KMS-11 (cell line): ENCODE data around the gene RAD18.

ENCODE experiments used
- H2AFZ ChIP-seq: fragments of 200-600 bp; sonication (generic); 2 replicates; pipeline ENCODE4 v1.6.1; 2016; ENCODE audit warnings: antibody characterized with exemption, mixed run types, low read depth
- H3K27ac ChIP-seq: fragments of 200-600 bp; sonication (generic); 2 replicates; pipeline ENCODE4 v1.6.1; 2016; ENCODE audit warnings: mild to moderate bottlenecking, mixed run types
- H3K27me3 ChIP-seq: fragments of 200-600 bp; sonication (generic); 2 replicates; pipeline ENCODE4 v1.6.1; 2017; ENCODE audit warnings: mild to moderate bottlenecking, low read depth, mixed run types, moderate library complexity; ENCODE audit not compliant: insufficient read depth
- H3K36me3 ChIP-seq: fragments of 200-600 bp; sonication (generic); 2 replicates; pipeline ENCODE4 v1.6.1; 2017; ENCODE audit warnings: mild to moderate bottlenecking, mixed run types; ENCODE audit not compliant: insufficient read depth
- H3K4me1 ChIP-seq: fragments of 200-600 bp; sonication (generic); 2 replicates; pipeline ENCODE4 v1.6.1; 2016; ENCODE audit warnings: mild to moderate bottlenecking, low read depth, mixed run types; ENCODE audit not compliant: poor library complexity, severe bottlenecking
- H3K4me2 ChIP-seq: fragments of 200-600 bp; sonication (generic); 2 replicates; pipeline ENCODE4 v1.7.0; 2016; ENCODE audit warnings: mild to moderate bottlenecking, mixed run types
- H3K4me3 ChIP-seq: fragments of 200-600 bp; sonication (generic); IDR thresholded peaks from 2 replicates; pipeline ENCODE4 v1.6.1; 2017; ENCODE audit warnings: low read depth, low read length, mixed read lengths; ENCODE audit not compliant: insufficient read depth
- H3K79me2 ChIP-seq: fragments of 200-600 bp; sonication (generic); 2 replicates; pipeline ENCODE4 v1.6.1; 2016; ENCODE audit warnings: low read depth, mixed run types; ENCODE audit not compliant: insufficient read depth
- H3K9ac ChIP-seq: fragments of 200-600 bp; sonication (generic); 2 replicates; pipeline ENCODE4 v1.6.1; 2016; ENCODE audit warnings: mild to moderate bottlenecking, mixed run types
- H4K20me1 ChIP-seq: fragments of 200-600 bp; sonication (generic); 2 replicates; pipeline ENCODE4 v1.6.1; 2016; ENCODE audit warnings: mild to moderate bottlenecking, mixed run types; ENCODE audit not compliant: insufficient read depth
- TF ChIP-seq, protein P1 (sequence below): fragments of 200-600 bp; sonication (generic); conservative IDR thresholded peaks from 2 replicates; pipeline ENCODE4 v1.6.1; 2017; ENCODE audit warnings: low read depth, mild to moderate bottlenecking, antibody characterized with exemption, low read length, moderate library complexity, mixed read lengths

Gene RAD18

DNA sequence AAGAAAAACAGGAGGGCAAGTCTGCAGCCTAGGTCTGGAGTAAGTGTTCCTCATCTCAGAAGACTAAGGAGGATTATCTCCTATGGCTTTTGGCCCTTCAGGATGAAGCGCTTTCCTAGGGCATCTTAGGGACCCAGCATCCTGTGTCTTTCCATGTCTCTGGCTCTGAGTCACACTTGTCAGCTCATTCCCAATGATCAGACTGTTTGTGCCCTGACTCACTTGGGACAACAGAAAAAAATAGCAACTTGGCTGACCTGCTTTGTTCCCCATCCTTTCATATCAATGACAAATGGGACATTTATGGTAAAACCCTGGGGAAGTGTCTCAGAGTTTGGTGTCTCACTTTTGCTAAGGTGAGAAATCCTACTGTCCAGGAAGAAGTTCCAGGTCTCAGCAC is 117.6 kb downstream of the RAD18 start:
- H3K4me1 ChIP-seq, result no peaks in the 10 kb centered on the region
- H3K4me2 ChIP-seq, result no peak overlapping the region
- no peak overlapping the region for H3K27ac ChIP-seq
- H4K20me1 ChIP-seq, result no peaks in the 10 kb centered on the region
- no peak overlapping the region for H3K9ac ChIP-seq
- TF ChIP-seq, protein P1, sequence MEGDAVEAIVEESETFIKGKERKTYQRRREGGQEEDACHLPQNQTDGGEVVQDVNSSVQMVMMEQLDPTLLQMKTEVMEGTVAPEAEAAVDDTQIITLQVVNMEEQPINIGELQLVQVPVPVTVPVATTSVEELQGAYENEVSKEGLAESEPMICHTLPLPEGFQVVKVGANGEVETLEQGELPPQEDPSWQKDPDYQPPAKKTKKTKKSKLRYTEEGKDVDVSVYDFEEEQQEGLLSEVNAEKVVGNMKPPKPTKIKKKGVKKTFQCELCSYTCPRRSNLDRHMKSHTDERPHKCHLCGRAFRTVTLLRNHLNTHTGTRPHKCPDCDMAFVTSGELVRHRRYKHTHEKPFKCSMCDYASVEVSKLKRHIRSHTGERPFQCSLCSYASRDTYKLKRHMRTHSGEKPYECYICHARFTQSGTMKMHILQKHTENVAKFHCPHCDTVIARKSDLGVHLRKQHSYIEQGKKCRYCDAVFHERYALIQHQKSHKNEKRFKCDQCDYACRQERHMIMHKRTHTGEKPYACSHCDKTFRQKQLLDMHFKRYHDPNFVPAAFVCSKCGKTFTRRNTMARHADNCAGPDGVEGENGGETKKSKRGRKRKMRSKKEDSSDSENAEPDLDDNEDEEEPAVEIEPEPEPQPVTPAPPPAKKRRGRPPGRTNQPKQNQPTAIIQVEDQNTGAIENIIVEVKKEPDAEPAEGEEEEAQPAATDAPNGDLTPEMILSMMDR, result no peak
- no peaks in the 10 kb centered on the region for H3K36me3 ChIP-seq
- no peak overlapping the region for H2AFZ ChIP-seq
- H3K27me3 ChIP-seq, result no peaks in the 10 kb centered on the region
- H3K4me3 ChIP-seq, result no peak overlapping the region
- no peaks in the 10 kb centered on the region for H3K79me2 ChIP-seq

DNA sequence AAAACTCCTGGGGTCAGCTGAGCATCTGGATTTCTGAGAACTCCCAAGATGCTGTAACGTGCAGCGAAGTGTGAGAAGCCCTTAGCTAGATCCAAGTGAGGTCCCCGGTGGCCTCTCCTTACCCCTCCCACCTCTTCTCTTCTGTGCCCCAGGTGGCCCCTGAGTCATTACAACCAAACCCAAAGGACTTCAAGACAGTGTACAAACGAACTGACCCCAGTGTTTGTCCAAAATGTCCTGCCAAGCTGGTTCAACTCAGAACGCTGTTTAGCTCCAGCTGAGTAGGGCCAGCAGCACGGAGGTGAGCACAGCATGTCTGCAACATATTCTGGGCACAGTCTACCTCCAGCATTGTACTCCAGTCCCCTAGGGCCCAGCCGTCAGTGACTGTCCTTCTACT is 119.9 kb downstream of the RAD18 start:
- H3K9ac ChIP-seq, result no peak overlapping the region
- no peak overlapping the region for H3K4me2 ChIP-seq
- TF ChIP-seq, protein P1, result no peak
- no peak overlapping the region for H3K4me3 ChIP-seq
- no peak overlapping the region for H2AFZ ChIP-seq
- H3K79me2 ChIP-seq, result no peaks in the 10 kb centered on the region
- H3K36me3 ChIP-seq, result no peaks in the 10 kb centered on the region
- H3K27me3 ChIP-seq, result no peaks in the 10 kb centered on the region
- H4K20me1 ChIP-seq, result no peaks in the 10 kb centered on the region
- no peak overlapping the region for H3K27ac ChIP-seq
- no peaks in the 10 kb centered on the region for H3K4me1 ChIP-seq

DNA sequence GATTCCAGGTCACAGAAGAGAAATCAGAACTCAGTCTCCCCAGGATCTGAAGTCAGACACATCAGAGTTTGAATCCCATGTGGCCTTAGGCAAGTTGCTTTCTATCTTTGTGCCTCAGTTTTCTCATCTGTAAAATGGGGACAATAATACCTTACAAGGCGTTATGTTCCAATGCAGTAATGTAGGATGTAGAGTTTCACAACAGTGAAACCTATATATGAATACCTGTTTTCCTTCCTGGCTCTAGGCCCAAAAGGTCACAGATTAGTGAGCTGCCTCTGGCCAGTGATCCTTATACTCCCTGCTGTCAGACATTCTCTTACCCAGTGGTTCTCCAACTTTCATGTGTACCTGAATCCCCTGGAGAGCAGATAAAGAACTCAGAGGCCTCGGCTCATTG is 121.0 kb downstream of the RAD18 start:
- Histone ChIP-seq H3K4me2 (no peak overlapping the region), H3K4me1 (no peaks in the 10 kb centered on the region), H3K27ac (no peak overlapping the region), H2AFZ (no peak overlapping the region), H3K9ac (no peak overlapping the region), H3K4me3 (no peak overlapping the region), H3K79me2 (no peaks in the 10 kb centered on the region), H4K20me1 (no peaks in the 10 kb centered on the region), H3K27me3 (no peaks in the 10 kb centered on the region), H3K36me3 (no peaks in the 10 kb centered on the region)
- TF ChIP-seq, protein P1, result no peak

DNA sequence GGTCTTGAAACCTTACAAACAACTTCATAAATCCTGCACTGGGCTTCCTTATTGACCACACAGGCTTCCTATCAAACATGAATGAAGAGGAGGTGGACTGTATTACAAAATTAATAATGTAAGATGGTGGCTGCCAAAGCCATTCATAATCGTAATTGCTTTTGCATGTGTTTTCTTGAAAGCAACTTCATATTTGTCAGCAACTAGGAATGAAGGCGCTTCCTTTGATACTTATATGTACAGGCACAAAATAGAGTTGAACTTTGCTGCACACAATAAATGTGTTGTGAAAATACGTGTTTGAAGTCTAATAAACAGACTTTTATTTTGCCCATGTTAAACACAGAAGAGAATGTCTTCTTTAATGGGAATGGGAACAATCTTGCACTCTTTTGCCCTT is 121.8 kb downstream of the RAD18 start:
- H3K36me3 ChIP-seq, result no peaks in the 10 kb centered on the region
- no peak overlapping the region for H3K4me3 ChIP-seq

More for the DNA sequence above, 121.8 kb downstream of the RAD18 start:
- no peaks in the 10 kb centered on the region for H3K79me2 ChIP-seq
- no peak overlapping the region for H3K9ac ChIP-seq
- TF ChIP-seq, protein P1, result no peak
- no peak overlapping the region for H3K4me2 ChIP-seq
- H4K20me1 ChIP-seq, result no peaks in the 10 kb centered on the region
- no peak overlapping the region for H3K27ac ChIP-seq
- no peaks in the 10 kb centered on the region for H3K4me1 ChIP-seq
- no peaks in the 10 kb centered on the region for H3K27me3 ChIP-seq
- no peak overlapping the region for H2AFZ ChIP-seq
